Measurements from ENCODE around the gene HCN2.

GRCh38 chr19:566403-566802 is 23.3 kb upstream of the HCN2 start:
- no peak for TF ChIP-seq CTCF (IDR thresholded peaks at IDR 0.05)
- peak; percentile 84 for TF ChIP-seq POLR2AphosphoS5 (IDR thresholded peaks at IDR 0.05)

Measured in prostate gland (tissue), 2 donors.